Gastroesophageal sphincter (tissue), 3 donors: ENCODE data around the gene SCAND1.
"Not testable (repeated sequence)": the region's sequence is repeated elsewhere in the genome, so short reads cannot be mapped to it uniquely, and the experiment has no call there.

Source experiments
- CTCF ChIP-seq, 4 experiments: fragments of 200-600 bp in 2 of 4; fragments of 450-650 bp in 2 of 4; sonication (generic) in 1 of 4; IDR thresholded peaks; one replicate each; pipeline ENCODE4 v1.5.1; 2017 to 2019; ENCODE audit warnings: antibody characterized with exemption in 4 of 4, mild to moderate bottlenecking in 2 of 4, moderate library complexity in 2 of 4
- EP300 ChIP-seq: sonication (generic); formaldehyde crosslinking; IDR thresholded peaks from one replicate; pipeline ENCODE4 v1.6.1; 2017; ENCODE audit warnings: antibody characterized with exemption, mild to moderate bottlenecking
- POLR2A ChIP-seq, 2 donors: fragments of 450-650 bp; IDR thresholded peaks; one replicate each; pipeline ENCODE4 v1.6.1; 2017; ENCODE audit warnings: antibody characterized with exemption in 2 of 2, mild to moderate bottlenecking in 2 of 2, moderate library complexity in 1 of 2
- POLR2AphosphoS5 ChIP-seq: sonication (generic); formaldehyde crosslinking; IDR thresholded peaks from one replicate; pipeline ENCODE4 v1.6.1; 2017; ENCODE audit warnings: antibody characterized with exemption

- TF ChIP-seq EP300; POLR2AphosphoS5; CTCF (IDR thresholded peaks at IDR 0.05); POLR2A (IDR thresholded peaks at IDR 0.05): not testable (repeated sequence)
Measured at GRCh38 chr20:36001331-36001730, 47.0 kb upstream of the SCAND1 start.
